GM18520 (cell line): ENCODE data around the gene BLOC1S4.
"Not testable (repeated sequence)": the region's sequence is repeated elsewhere in the genome, so short reads cannot be mapped to it uniquely, and the experiment has no call there.

Experiments used
- ATAC-seq: cut with Tn5 transposase; IDR thresholded peaks from one replicate; pipeline ENCODE4 v1.9.1; 2021; ENCODE audit not compliant: unreplicated experiment

The BLOC1S4 gene

GRCh38 chr4:6716958-6717655, 1.1 kb downstream of the BLOC1S4 start:
- ATAC-seq = no peak

- ATAC-seq = no peak
These were observed 3.1 kb downstream of the BLOC1S4 start for GRCh38 chr4:6718932-6719610.

GRCh38 chr4:6719611-6720179, 3.7 kb downstream of the BLOC1S4 start:
- ATAC-seq = no peak

- ATAC-seq = no peak
These were observed 4.3 kb downstream of the BLOC1S4 start for GRCh38 chr4:6720202-6720699.

- ATAC-seq = no peak
These were observed 5.1 kb downstream of the BLOC1S4 start for GRCh38 chr4:6721121-6721520.

GRCh38 chr4:6722891-6723290, 6.9 kb downstream of the BLOC1S4 start:
- ATAC-seq = no peak

- no peak for ATAC-seq
These were observed 7.9 kb downstream of the BLOC1S4 start for GRCh38 chr4:6723851-6724250.

GRCh38 chr4:6724421-6725111, 8.6 kb downstream of the BLOC1S4 start:
- ATAC-seq = no peak

GRCh38 chr4:6725427-6725961, 9.5 kb downstream of the BLOC1S4 start:
- ATAC-seq = not testable (repeated sequence)

- no peak for ATAC-seq
These were observed 11.3 kb downstream of the BLOC1S4 start for GRCh38 chr4:6727081-6727942.

GRCh38 chr4:6727943-6728250, 11.9 kb downstream of the BLOC1S4 start:
- no peak for ATAC-seq

GRCh38 chr4:6728320-6729029, 12.5 kb downstream of the BLOC1S4 start:
- no peak for ATAC-seq

GRCh38 chr4:6730603-6731317, 14.8 kb downstream of the BLOC1S4 start:
- ATAC-seq = no peak

- ATAC-seq = no peak
These were observed 15.3 kb downstream of the BLOC1S4 start for GRCh38 chr4:6731318-6731675.

- ATAC-seq = no peak
These were observed 15.8 kb downstream of the BLOC1S4 start for GRCh38 chr4:6731780-6732179.

- no peak for ATAC-seq
These were observed 16.7 kb downstream of the BLOC1S4 start for GRCh38 chr4:6732441-6733357.

GRCh38 chr4:6733358-6734164, 17.6 kb downstream of the BLOC1S4 start:
- ATAC-seq = no peak
